ENCODE measurements around the gene HECTD4. TPM values are rescaled to one million over a fixed set of nuclear protein-coding genes. Genes with fewer than 3 reads are reported as not detected.

The HECTD4 gene
- total RNA-seq, 2 donors from 2014 or later: 14.8 to 16.5 TPM

DNA sequence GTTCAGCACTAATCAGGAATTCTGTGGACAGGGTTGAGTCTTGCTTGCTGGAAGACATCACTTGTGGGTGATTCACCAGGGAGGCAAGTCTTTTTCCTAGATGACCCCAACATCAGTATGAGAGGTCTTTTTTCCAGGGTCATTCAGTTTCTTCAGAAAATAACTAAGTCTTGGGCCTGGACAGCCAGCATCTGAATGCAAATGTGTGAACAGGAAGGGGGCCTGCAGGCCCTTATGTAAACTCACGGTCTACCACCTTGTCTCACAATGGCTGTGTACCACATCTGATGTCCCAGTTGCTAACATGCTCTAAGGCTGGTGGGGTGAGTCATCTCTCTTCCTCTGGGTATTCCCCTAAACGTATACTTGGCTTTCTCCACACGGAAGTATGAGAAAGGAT, 79.2 kb downstream of the HECTD4 start:
- H3K4me1 ChIP-seq: no peaks in the 10 kb centered on the region

DNA sequence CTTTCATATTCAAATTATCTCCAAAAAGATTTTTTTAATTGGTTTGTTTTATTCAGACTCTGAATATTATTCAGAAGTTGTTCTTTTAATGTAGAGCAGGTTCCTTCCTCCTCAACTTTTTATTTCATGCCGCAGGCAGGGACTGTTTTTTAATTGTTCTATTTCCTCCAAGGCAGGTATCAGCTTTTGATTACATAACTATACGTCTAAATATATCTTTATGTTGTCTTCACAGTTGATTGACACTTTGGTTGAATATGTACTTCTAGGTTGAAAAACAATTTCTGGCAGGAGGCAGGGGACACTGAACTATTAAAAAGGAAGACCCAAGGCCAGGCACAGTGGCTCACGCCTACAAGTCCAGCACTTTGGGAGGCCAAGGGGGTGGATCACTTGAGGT, 82.5 kb downstream of the HECTD4 start:
- H3K36me3 ChIP-seq: peaks cover 14% of the 10 kb centered on the region
- DNase-seq (ENCODE audit: low spot score): no peak
- H3K9me3 ChIP-seq: no peaks in the 10 kb centered on the region
- no peak overlapping the region for H3K4me3 ChIP-seq
- no peaks in the 10 kb centered on the region for H3K27me3 ChIP-seq
- TF ChIP-seq, protein P1, sequence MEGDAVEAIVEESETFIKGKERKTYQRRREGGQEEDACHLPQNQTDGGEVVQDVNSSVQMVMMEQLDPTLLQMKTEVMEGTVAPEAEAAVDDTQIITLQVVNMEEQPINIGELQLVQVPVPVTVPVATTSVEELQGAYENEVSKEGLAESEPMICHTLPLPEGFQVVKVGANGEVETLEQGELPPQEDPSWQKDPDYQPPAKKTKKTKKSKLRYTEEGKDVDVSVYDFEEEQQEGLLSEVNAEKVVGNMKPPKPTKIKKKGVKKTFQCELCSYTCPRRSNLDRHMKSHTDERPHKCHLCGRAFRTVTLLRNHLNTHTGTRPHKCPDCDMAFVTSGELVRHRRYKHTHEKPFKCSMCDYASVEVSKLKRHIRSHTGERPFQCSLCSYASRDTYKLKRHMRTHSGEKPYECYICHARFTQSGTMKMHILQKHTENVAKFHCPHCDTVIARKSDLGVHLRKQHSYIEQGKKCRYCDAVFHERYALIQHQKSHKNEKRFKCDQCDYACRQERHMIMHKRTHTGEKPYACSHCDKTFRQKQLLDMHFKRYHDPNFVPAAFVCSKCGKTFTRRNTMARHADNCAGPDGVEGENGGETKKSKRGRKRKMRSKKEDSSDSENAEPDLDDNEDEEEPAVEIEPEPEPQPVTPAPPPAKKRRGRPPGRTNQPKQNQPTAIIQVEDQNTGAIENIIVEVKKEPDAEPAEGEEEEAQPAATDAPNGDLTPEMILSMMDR (IDR thresholded peaks at IDR 0.05): no peak
- no peak overlapping the region for H3K27ac ChIP-seq
- no peaks in the 10 kb centered on the region for H3K4me1 ChIP-seq

More for the DNA sequence above, 79.2 kb downstream of the HECTD4 start:
- TF ChIP-seq, protein P1 (IDR thresholded peaks at IDR 0.05): no peak
- no peak overlapping the region for H3K27ac ChIP-seq
- no peaks in the 10 kb centered on the region for H3K9me3 ChIP-seq
- DNase-seq (ENCODE audit: low spot score): no peak
- H3K27me3 ChIP-seq: no peaks in the 10 kb centered on the region
- H3K4me3 ChIP-seq: no peak overlapping the region
- H3K36me3 ChIP-seq: peaks cover 18% of the 10 kb centered on the region

- peaks cover 14% of the 10 kb centered on the region for H3K36me3 ChIP-seq
- TF ChIP-seq, protein P1 (IDR thresholded peaks at IDR 0.05): no peak
- H3K9me3 ChIP-seq: no peaks in the 10 kb centered on the region
- H3K4me1 ChIP-seq: no peaks in the 10 kb centered on the region
- no peak overlapping the region for H3K27ac ChIP-seq
- H3K27me3 ChIP-seq: no peaks in the 10 kb centered on the region
- no peak for DNase-seq (ENCODE audit: low spot score)
- no peak overlapping the region for H3K4me3 ChIP-seq
Observed at GRCh38 chr12:112297188-112297587, 85.0 kb downstream of the HECTD4 start.

DNA sequence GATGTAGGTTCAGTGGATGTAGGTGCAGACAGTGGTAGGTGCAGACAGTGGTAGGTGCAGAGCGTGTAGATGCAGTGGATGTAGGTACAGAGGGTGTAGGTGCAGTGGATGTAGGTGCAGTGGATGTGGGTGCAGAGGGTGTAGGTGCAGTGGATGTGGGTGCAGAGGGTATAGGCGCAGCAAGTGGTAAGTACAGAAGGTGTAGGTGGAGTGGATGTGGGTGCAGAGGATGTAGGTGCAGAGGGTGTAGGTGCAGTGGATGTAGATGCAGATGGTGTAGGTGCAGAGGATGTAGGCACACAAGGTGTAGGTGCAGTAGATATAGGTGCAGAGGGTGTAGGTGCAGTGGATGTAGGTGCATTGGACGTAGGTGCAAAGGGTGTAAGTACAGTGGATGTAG, 86.0 kb downstream of the HECTD4 start:
- Histone ChIP-seq H3K36me3 (peaks cover 10% of the 10 kb centered on the region), H3K4me3 (no peak overlapping the region), H3K27me3 (no peaks in the 10 kb centered on the region), H3K4me1 (no peaks in the 10 kb centered on the region), H3K9me3 (no peaks in the 10 kb centered on the region), H3K27ac (no peak overlapping the region)
- no peak for DNase-seq (ENCODE audit: low spot score)
- TF ChIP-seq, protein P1 (IDR thresholded peaks at IDR 0.05): no peak

GRCh38 chr12:112294793-112295192, 87.4 kb downstream of the HECTD4 start:
- H3K27me3 ChIP-seq: no peaks in the 10 kb centered on the region
- DNase-seq (ENCODE audit: low spot score): no peak
- no peak overlapping the region for H3K27ac ChIP-seq
- TF ChIP-seq, protein P1 (IDR thresholded peaks at IDR 0.05): no peak
- no peak overlapping the region for H3K4me3 ChIP-seq
- no peaks in the 10 kb centered on the region for H3K9me3 ChIP-seq
- H3K36me3 ChIP-seq: peaks cover 10% of the 10 kb centered on the region
- H3K4me1 ChIP-seq: no peaks in the 10 kb centered on the region

- Histone ChIP-seq H3K27me3 (no peaks in the 10 kb centered on the region), H3K36me3 (peaks cover 8% of the 10 kb centered on the region), H3K9me3 (peaks cover 0 to 15% of the 10 kb centered on the region in 2 donors), H3K4me3 (no peak overlapping the region), H3K27ac (no peak overlapping the region), H3K4me1 (no peaks in the 10 kb centered on the region)
- TF ChIP-seq, protein P1 (IDR thresholded peaks at IDR 0.05): no peak
- no peak for DNase-seq (ENCODE audit: low spot score)
Observed at GRCh38 chr12:112288638-112289037, 93.6 kb downstream of the HECTD4 start.
